MM.1S (cell line): Measurements from ENCODE around the gene RFNG.

ENCODE experiments used
- EZH2 ChIP-seq: fragments of 300-600 bp; sonication (generic); optimal IDR thresholded peaks from 2 replicates; pipeline ENCODE3; 2017; ENCODE audit warnings: low read depth, mild to moderate bottlenecking, antibody characterized with exemption, low read length, mixed read lengths
- EZH2phosphoT487 ChIP-seq: fragments of 300-600 bp; sonication (generic); IDR thresholded peaks from 2 replicates; pipeline ENCODE4 v1.6.1; 2018; ENCODE audit warnings: antibody characterized with exemption, low read length
- TF ChIP-seq, protein P1 (sequence below): fragments of 300-600 bp; sonication (generic); IDR thresholded peaks from 2 replicates; pipeline ENCODE4 v1.5.1; 2016; ENCODE audit warnings: antibody characterized with exemption, low read length, mixed read lengths

DNA sequence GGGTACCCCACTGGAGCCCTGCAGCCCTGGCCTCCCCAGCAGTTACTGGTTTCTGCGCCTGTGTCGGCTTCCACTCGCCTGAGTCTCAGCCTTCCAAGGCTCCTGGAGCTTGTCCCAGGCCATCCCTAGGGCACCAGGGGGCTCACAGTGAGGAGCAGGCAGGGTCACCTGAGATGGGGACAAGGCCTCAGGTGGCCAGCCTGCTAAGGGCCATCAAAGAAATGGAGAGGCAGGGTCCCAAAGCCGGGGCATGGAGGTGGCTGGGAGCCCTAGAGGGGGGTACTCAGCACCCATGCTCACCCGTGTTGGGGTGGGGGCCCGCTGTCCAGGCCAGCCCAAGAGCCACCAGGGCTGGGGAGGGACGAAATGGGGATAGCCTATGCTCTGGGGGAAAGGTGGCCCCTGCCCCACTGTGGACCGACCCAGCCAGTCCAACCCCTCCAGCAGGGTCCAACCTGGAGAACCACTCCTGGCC lies 45.1 kb upstream of the RFNG start:
- TF ChIP-seq, protein P1, sequence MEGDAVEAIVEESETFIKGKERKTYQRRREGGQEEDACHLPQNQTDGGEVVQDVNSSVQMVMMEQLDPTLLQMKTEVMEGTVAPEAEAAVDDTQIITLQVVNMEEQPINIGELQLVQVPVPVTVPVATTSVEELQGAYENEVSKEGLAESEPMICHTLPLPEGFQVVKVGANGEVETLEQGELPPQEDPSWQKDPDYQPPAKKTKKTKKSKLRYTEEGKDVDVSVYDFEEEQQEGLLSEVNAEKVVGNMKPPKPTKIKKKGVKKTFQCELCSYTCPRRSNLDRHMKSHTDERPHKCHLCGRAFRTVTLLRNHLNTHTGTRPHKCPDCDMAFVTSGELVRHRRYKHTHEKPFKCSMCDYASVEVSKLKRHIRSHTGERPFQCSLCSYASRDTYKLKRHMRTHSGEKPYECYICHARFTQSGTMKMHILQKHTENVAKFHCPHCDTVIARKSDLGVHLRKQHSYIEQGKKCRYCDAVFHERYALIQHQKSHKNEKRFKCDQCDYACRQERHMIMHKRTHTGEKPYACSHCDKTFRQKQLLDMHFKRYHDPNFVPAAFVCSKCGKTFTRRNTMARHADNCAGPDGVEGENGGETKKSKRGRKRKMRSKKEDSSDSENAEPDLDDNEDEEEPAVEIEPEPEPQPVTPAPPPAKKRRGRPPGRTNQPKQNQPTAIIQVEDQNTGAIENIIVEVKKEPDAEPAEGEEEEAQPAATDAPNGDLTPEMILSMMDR, result no peak
- TF ChIP-seq EZH2phosphoT487 (no peak), EZH2 (no peak)
